Stromal cell of bone marrow (primary cell): ENCODE data around the gene NUMBL.
A peak's percentile ranks its signal among the peaks of the same experiment; 100 is the strongest.

ENCODE experiments used
- DNase-seq: peaks from one replicate; pipeline ENCODE4 v3.0.0-alpha.2; 2012; ENCODE audit warnings: low read depth

The NUMBL gene

DNA sequence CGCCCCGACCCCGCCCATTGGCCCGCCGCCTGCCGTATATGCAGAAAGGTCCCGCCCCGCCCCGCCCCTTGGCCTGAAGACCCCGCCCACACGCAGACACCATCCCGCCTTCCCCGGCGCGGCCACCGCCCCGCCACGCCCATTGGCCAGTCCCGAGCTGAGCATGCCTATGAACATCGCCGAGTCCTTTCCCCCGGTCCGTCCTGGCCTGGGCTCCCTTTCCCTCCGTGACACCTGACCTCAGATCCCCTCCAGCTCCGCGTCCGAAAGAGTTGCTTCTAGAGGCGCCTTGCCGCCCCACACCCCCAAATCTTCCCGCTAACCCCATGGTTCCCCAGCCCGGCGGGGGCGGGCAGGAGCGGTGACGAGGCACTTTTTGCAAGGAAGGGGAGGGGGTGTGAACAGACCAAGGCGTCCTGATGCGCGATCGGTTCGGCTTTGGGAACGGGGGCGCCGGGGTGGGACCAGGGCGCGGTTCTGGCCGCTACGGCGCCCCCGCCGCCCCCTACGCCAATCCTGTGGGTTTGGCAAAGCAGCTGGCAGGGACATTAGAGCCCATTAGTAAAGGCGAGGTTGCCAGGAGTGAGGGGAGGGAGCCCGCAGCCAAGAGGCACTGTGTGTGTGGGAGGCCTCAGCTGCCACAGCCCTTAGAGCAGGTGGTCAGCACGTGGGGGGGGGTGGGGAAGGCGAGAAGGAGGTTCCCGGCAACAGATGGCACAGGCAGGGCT is 406 bp upstream of the NUMBL start:
- peak; percentile 79 for DNase-seq

- DNase-seq = no peak
Observed at GRCh38 chr19:40689339-40690049, 957 bp downstream of the NUMBL start.

DNA sequence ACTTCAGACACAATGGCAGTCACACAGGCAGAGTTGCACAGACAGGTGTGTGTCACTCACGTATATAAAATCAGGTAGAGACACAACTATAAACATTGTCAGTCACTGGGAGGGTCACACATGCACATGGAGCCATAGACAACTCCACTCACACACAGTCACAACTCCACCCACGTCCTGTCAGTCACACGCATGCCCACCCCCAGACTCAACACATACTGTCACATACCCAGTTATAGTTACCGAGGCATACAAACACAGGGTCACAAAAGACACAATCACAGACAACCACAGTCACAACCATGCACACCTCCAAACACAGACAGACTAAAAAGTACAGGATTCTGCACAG is 1.5 kb downstream of the NUMBL start:
- DNase-seq = no peak

DNA sequence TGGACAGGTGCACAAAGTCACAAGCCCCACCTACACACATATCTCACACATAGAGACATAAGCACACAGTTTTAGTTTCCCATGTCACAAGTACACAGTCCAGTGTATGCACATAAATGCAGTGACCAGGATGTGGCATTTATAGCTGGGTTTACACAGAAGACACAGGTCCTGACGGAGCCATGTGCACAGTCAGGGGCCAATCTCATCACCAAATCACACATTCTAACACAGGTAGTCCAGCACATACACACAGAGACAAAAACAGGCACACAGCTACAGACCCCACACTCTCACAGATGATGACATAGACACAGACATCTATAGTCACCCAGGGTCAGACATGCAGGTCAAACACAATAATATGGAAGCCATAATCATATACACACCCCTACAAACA is 2.1 kb downstream of the NUMBL start:
- no peak for DNase-seq

- DNase-seq = peak; percentile 62
Observed at GRCh38 chr19:40687525-40688016, 2.9 kb downstream of the NUMBL start.

DNA sequence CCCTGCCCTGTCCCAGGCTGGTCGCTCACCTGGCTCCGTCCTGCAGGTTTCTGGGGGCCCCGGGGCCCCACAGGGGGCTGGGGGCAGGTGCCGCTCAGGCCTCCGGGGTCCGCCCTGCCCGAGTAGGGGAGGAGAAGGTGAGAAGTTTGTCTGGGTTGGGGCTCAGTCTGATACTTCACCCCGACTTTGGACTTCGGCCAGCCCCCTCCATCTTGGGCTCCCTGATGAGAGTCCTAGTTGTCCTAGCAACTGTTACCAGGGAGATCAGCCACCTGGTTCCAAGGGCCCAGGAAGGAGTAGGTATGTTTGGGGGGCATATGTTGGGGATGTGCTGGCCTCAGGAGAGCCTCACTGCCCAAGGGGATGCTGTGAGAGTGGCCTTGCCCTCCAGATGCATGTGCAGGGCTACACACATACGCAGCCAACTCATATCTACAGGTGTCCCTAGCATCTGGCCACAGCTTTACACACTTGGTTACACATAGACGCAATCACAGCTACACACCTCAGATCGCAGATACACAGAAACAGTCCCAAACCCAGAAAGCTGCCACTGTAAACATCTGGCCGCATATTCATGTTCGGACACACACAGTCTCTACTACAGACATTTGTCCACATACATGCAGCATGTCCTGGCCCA is 3.4 kb downstream of the NUMBL start:
- DNase-seq = no peak

DNA sequence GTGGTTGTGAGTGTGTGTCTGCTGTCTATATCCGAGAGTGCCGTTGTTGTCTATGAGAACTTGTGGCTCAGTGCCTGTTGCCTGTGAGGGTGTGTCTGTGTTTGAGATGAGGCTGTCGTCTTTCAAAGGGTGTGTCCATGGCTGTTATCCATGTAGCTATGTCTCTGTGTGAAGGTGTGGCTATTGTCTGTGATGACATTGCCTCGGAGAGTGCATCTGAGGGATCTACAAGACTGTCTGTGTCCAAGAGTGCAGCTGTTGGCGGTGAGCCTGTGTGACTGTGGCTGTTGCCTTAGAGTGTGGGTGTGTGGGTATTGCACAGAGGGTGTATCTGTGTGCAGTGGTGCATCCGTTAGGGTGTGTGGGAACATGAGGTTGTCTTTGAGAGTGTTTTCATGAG is 4.9 kb downstream of the NUMBL start:
- DNase-seq = no peak

GRCh38 chr19:40685016-40685526 is 5.4 kb downstream of the NUMBL start:
- DNase-seq = no peak

- DNase-seq = no peak
Observed at GRCh38 chr19:40684280-40684679, 6.2 kb downstream of the NUMBL start.

- DNase-seq = no peak
Observed at GRCh38 chr19:40683437-40683836, 7.0 kb downstream of the NUMBL start.

DNA sequence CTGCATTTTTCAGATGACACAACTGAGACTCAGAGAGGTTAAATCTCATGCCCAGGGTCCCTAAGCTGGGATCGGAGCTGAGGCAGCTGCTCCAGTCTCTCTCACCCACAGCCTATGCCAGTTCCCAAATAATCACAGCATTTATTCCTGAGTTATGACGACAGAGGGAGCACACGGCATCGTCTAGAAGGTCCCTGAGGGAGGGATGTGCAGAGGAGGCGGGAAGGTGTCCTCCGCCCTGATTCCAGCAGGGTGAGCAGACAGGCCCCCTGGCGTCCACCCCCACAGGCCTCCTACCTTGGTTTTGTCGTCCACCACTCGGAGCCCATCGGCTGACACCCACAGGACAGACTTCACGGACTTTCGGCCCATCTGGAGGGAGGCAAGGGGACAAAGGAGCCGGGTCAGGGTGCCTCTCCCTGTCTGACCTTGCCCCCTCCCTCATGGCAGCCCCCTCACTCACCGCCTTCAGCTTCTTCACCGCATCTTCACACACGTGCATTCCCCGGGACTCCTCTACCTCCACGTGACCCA is 8.0 kb downstream of the NUMBL start:
- no peak for DNase-seq

GRCh38 chr19:40681039-40681438 is 9.4 kb downstream of the NUMBL start:
- no peak for DNase-seq

DNA sequence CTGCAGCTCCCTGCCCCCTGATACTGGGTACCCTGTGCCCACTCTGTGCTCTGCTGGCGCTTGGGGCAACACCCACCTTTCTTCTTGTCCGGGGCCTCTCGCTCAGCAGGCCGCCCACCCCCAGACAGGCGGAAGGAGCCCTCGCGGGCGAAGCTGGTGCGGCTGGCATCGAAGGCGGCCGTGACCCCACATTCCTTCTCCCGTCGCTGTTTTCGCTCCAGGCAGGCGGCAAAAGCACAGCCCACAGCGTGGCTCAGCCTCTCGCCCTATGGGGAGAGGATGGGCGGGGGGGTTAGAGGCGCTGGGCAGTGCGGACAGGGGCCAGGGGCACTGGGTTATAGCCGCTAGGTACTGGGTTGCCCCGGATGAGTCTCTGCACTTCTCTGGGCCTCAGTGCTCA is 13.3 kb downstream of the NUMBL start:
- no peak for DNase-seq

DNA sequence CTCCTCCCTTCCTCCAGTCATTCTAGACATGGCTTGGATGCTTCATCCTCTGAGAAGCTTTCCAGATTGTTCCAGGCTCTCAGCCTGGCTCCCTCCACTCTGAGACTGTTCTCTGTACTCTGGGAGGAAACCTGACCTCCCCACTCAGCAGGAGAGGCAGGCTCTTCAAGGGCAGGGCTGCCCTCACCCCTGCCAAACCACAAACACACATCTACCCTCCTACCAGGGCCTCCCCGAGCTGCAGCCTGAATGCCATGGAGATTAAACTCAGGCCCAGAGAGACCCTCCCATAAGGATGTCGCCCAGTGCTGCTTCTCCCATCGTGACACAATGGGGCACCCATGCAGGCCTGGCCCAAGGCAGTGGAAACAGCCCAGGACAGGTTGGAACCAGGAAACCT is 16.2 kb downstream of the NUMBL start:
- no peak for DNase-seq

DNA sequence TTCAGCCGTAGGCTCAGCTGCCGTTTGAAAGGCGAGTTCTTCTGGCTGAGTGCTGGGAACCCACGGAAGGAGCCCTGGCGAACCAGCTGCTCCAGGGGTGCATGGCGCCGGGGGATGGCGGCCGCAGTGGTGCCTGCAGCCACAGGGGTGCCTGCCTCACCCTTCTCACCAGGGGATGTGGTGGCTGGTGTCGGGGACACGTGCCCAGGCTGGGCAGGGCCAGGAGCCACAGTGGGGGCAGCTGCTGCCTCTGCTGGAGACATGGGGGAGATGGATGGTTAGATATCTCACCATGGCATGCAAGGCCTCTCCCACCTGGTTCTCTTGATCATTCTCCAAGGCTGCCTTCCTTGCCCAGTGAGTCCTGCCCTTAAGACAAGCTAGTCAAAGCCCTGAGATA is 17.1 kb downstream of the NUMBL start:
- no peak for DNase-seq

DNA sequence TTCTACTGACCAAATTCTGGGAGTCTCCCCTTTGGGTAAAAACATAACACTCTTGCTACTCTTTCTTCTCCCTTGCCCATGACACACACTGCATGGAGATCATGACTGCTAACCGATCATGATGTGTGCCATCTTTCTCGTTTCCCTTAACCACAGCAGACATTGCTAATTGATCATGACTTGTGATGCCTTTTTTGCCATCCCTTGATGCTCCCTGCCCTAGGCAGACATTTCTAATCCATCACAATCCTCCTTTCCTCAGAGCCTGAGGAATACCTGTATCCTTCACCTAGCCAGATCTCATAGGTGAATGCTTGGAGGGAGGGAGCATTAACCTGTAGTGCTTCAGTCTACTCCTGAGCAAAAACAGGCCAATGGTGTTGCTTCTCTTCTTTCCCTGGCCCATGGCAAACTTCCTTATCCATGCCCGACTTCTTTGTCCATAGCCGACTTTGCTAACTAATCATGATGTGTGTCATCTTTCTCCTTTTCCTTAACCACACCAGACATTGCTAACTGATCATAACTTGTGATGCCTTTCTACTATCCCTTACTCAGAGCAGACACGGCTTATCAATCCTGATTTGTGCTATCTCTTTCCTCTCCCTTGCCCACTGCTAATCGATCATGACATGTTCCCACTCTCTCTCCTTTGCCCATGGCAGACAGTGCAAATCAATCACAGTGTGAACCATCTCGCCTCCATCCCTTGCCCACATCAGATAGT is 17.7 kb downstream of the NUMBL start:
- no peak for DNase-seq

DNA sequence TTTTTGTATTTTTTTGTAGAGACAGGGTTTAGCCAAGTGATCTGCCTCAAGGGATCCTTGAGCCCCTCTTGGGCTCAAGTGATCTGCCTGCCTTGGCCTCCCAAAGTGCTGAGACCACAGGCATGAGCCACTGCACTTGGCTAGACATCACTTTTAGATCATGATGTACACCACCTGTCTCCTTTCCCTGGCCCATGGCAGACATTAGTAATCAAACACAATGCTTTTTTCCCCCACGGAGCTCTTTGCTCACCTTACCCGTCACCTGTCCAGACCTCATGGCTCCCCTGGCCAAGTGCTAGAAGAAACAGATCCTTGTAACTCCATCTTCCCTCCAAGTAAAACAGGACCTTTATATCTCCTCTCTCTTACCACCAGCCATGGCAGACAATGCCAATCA is 18.4 kb downstream of the NUMBL start:
- no peak for DNase-seq

- DNase-seq = no peak
Observed at GRCh38 chr19:40671404-40671803, 19.0 kb downstream of the NUMBL start.

GRCh38 chr19:40668991-40669614 is 21.3 kb downstream of the NUMBL start:
- no peak for DNase-seq

DNA sequence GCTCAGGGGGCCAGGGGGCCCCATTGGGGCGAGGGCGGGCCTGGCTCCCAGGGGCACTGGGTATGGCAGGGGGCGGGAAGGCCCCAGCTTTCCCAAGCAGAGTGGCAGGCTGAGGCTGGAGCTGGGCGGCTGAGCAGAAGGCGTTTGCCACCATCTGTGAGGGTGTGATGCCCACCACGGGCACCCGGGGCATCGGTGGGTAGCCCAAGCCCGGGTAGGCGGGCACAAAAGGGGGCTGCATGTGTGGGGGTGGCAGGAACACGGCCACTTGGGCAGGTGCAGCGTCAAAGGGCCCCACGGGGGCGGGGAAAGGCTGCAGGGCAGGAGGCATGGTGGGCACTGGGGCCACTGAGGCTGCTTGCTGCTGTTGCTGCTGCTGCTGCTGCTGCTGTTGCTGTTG is 22.8 kb downstream of the NUMBL start:
- no peak for DNase-seq

GRCh38 chr19:40666803-40667438 is 23.5 kb downstream of the NUMBL start:
- DNase-seq = no peak
